Activated T-cell treated with anti-CD3 and anti-CD28 coated beads, Interleukin-2, amount 50 U/mL, for 72 hours (primary cell): ENCODE data around the gene ZNF426. TPM values are rescaled to one million over a fixed set of nuclear protein-coding genes. Genes with fewer than 3 reads are reported as not detected.

ENCODE experiments used
- total RNA-seq, 2 donors: library from RNA; stranded (reverse); gene quantifications; one replicate each; pipeline ENCODE4 v1.2.3, GENCODE V29; 2022

ZNF426 gene
- total RNA-seq, 2 donors from 2014 or later, result 21.8 to 22.1 TPM

Other genes starting within 250 kb of the ZNF426 start
- gene ZNF699, start 228.8 kb downstream of the ZNF426 start, total RNA-seq, result 10 to 100 TPM; 12.6 to 14.0 TPM
- gene ZNF559, start 214.5 kb downstream of the ZNF426 start, total RNA-seq, result 10 to 100 TPM; 18.3 to 19.7 TPM
- 1 to 10 TPM; 1.7 to 3.8 TPM for gene ZNF177, start 175.6 kb downstream of the ZNF426 start, total RNA-seq
- gene ZNF266, start 103.1 kb downstream of the ZNF426 start, total RNA-seq, result 10 to 100 TPM; 33.7 to 43.3 TPM
- under 1 TPM; 0.37 to 0.96 TPM for gene ZNF560, start 40.0 kb downstream of the ZNF426 start, total RNA-seq
- 10 to 100 TPM; 71.2 to 91.5 TPM for gene ZNF121, start 45.9 kb upstream of the ZNF426 start, total RNA-seq
- gene ZNF561, start 82.6 kb upstream of the ZNF426 start, total RNA-seq, result 10 to 100 TPM; 27.6 to 33.6 TPM
- 10 to 100 TPM; 34.1 to 44.8 TPM for gene ZNF562, start 136.5 kb upstream of the ZNF426 start, total RNA-seq
- 10 to 100 TPM in 1 of 2 donors, 1 to 10 TPM in 1; 7.7 to 10.5 TPM for gene ZNF846, start 230.1 kb upstream of the ZNF426 start, total RNA-seq